SH-SY5Y (cell line): ENCODE data around the gene ZCCHC10.

Experiments used
- GATA2 ChIP-seq: IDR thresholded peaks from 2 replicates; pipeline ENCODE4 v1.6.1; 2011; ENCODE audit warnings: mild to moderate bottlenecking, low read depth, low read length
- GATA3 ChIP-seq: IDR thresholded peaks from 2 replicates; pipeline ENCODE4 v1.6.1; 2011; ENCODE audit warnings: low read depth, mild to moderate bottlenecking, low read length, moderate library complexity

DNA sequence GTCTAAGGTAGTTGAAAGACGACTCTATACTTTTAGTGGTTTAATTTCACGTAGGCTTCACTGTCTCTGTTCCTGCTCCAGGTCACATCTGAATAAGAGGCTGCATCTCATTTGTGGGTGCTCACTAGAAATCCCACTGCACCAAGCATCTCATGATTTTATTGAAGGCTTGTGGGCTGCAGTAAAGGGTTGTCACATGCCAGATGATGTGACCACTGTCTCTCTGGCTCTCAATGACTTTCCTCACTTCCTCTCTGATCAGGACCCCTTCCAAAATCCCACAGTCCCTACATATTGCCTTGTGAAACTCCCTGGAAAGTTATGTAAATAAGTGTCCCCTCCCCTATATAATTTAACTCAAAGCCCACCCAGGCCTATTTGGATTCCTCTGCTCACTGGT is 8.9 kb upstream of the ZCCHC10 start:
- TF ChIP-seq GATA2 (no peak), GATA3 (no peak)
